NK-92 treated with Interleukin-12 subunit alpha and Interleukin-12 subunit beta, amount 100 ng/mL, for 24 hours (cell line): ENCODE results near the gene HDDC2.

Experiments used
- DNase-seq: peaks from one replicate; lab custom pipeline; 2025; lab: John Stamatoyannopoulos, UW

HDDC2 gene

GRCh38 chr6:125233202-125233601 is 68.6 kb downstream of the HDDC2 start:
- no peak for DNase-seq

GRCh38 chr6:125232466-125232865 is 69.3 kb downstream of the HDDC2 start:
- DNase-seq = no peak

DNA sequence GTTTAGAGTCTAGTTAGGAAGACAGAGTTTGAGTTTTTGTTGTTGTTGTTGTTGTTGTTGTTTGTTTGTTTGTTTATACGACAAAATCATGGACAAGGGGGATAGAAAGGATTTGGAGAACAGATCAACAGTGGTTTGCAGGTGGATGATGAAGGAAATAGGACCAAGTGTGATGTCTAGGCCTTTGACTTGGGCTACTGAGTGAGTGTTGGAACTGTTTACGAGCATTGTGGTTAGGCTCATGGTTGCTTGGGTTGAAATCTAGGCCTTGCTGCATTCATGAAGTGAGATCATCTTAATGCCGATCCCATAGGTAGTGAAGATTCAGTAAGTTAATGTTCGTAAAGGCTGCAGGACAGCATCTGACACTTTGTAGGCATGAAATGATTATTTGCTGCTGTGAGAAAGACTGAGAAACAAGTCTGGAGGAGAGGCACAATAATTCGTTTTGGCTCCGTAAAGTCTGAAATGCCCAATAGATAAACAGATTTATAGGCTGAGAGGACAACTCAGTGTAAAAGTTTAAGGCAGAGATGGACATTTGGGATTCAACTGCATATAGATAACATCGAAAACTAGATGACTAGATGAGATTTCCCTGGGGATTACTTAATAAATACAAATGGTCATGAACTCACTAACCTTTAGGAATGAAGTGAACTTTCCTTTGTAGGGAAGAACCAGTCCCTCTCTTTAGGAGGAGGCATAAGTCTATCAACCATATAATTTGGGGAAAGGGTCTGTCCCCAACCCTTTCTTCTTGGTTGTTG is 70.0 kb downstream of the HDDC2 start:
- no peak for DNase-seq

GRCh38 chr6:125231133-125231532 is 70.6 kb downstream of the HDDC2 start:
- no peak for DNase-seq

- DNase-seq = no peak
These were observed 71.1 kb downstream of the HDDC2 start for GRCh38 chr6:125230674-125231073.

DNA sequence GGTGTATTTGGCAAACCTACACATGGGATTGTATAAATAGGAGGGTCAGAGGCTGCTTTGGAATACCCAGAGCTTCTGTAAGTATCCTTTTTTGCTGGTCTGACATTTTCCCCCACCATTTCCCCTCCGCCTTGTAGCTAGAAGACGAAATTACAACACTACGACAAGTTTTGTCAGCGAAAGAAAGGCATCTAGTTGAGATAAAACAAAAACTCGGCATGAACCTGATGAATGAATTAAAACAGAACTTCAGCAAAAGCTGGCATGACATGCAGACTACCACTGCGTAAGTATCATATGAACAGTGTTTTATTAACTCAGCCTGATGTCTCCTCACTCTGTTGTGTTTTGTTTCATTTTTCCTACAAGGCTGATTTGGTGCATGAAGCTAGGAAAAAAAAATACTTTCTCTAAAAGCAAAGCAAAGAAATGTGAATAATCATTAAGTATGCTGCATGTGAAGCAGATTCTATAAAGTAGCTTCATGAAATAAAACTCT is 72.7 kb downstream of the HDDC2 start:
- DNase-seq = no peak

- DNase-seq = no peak
These were observed 74.5 kb downstream of the HDDC2 start for GRCh38 chr6:125227244-125227643.
